Neural cell (in vitro differentiated cells): ENCODE data around the gene TSPAN9.

Experiments used
- CTCF ChIP-seq: fragments of 450-650 bp; IDR thresholded peaks from 2 replicates; pipeline ENCODE4 v1.5.1; 2014; ENCODE audit warnings: antibody characterized with exemption, mild to moderate bottlenecking, moderate library complexity; ENCODE audit not compliant: poor library complexity, severe bottlenecking
- EZH2 ChIP-seq: fragments of 200-600, 300-800 bp; shearing (Covaris generic), sonication (generic); IDR thresholded peaks from 2 replicates; pipeline ENCODE4 v1.6.1; 2014; ENCODE audit warnings: antibody characterized with exemption, low read length, borderline replicate concordance, mild to moderate bottlenecking; ENCODE audit not compliant: insufficient read depth, poor library complexity, severe bottlenecking
- POLR2AphosphoS5 ChIP-seq: IDR thresholded peaks from 2 replicates; pipeline ENCODE4 v1.6.1; 2012

DNA sequence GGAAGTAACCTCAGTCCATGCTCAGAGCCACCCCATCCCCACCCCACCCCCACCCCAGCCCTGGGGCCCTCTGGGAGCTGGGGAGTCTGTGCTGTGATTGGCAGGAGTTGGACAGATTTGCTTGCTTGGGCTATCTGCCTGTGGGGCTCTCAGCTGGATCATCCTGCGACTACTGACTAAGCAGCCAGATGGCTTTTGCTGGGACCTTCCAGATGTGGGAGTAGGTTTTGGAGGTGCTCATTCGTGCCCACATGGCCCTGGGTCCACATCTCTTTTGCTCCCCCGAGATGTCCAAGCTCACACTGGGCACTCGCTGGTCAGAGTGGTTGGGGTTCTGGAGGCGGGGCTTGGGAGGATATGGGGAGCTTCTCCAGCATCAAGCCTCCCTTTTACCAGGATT lies 138.9 kb downstream of the TSPAN9 start:
- no peak for TF ChIP-seq EZH2
- no peak for TF ChIP-seq CTCF
- no peak for TF ChIP-seq POLR2AphosphoS5
